Endothelial cell of umbilical vein (primary cell): ENCODE data around the gene FXYD7. TPM values are rescaled to one million over a fixed set of nuclear protein-coding genes. Genes with fewer than 3 reads are reported as not detected.

ENCODE experiments used
- BruUV-seq: library from RNA; stranded (reverse); fragments of 400-500 nt; replicated peaks from 2 replicates; lab custom pipeline; 2021; lab: Mats Ljungman, UMichigan
- CTCF ChIA-PET: fragments of 300-600, 350-600 bp; sonication (Branson Sonifier 250); formaldehyde crosslinking; loops from one replicate; lab custom pipeline; 2021; ENCODE audit warnings: antibody characterized with exemption, inconsistent platforms; lab: Charles Lee
- POLR2A ChIA-PET: fragments of 300-600, 350-600 bp; sonication (Branson Sonifier 250); formaldehyde crosslinking; loops from one replicate; lab custom pipeline; 2021; ENCODE audit warnings: antibody characterized with exemption, inconsistent platforms; lab: Charles Lee
- DNase-seq: peaks from one replicate; pipeline ENCODE4 v3.0.0-alpha.2; 2011; ENCODE audit warnings: low read depth, low spot score
- FAIRE-seq: peaks from 2 replicates; lab custom pipeline; 2011; peaks lifted over from hg19 to GRCh38; lab: Jason Lieb, UNC
- H2AFZ ChIP-seq: 2 replicates; pipeline ENCODE4 v1.6.0; 2012; ENCODE audit warnings: low read depth, low read length, control low read depth, inconsistent platforms
- H3K27ac ChIP-seq: 2 replicates; pipeline ENCODE4 v1.5.1; 2011; ENCODE audit warnings: low read depth, mild to moderate bottlenecking, control low read depth, low read length, moderate library complexity; ENCODE audit not compliant: insufficient read depth
- H3K27me3 ChIP-seq, 2 experiments: 2 replicates each; pipeline versions ENCODE4 v1.6.0 to v1.6.1; 2011; ENCODE audit warnings: low read length in 2 of 2, mixed read lengths in 1 of 2; ENCODE audit not compliant: control insufficient read depth in 2 of 2, insufficient read depth in 2 of 2
- H3K36me3 ChIP-seq, 2 experiments: 2 replicates in 1 of 2; 3 replicates in 1 of 2; pipeline ENCODE4 v1.5.1; 2011; ENCODE audit warnings: low read length in 2 of 2, mild to moderate bottlenecking in 1 of 2, moderate library complexity in 1 of 2; ENCODE audit not compliant: control insufficient read depth in 2 of 2, insufficient read depth in 2 of 2; ENCODE audit errors: extremely low read depth in 1 of 2
- H3K4me1 ChIP-seq: 3 replicates; pipeline ENCODE4 v1.5.1; 2011; ENCODE audit warnings: mild to moderate bottlenecking, low read length; ENCODE audit not compliant: control insufficient read depth, insufficient read depth; ENCODE audit errors: extremely low read depth
- H3K4me2 ChIP-seq: 2 replicates; pipeline ENCODE4 v1.6.1; 2011; ENCODE audit warnings: low read length, control low read depth, mixed read lengths; ENCODE audit not compliant: insufficient read depth
- H3K4me3 ChIP-seq, 3 experiments: fragments of 200-600 bp in 1 of 3; sonication (generic), shearing (Covaris generic) in 1 of 3; replicated peaks in 1 of 3; 2 replicates each; pipeline ENCODE4 v1.5.1; 2011 to 2016; ENCODE audit warnings: control low read depth in 3 of 3, low read length in 3 of 3, mild to moderate bottlenecking in 2 of 3, inconsistent platforms in 1 of 3, low read depth in 1 of 3, moderate library complexity in 1 of 3; ENCODE audit not compliant: insufficient read depth in 1 of 3
- H3K79me2 ChIP-seq: 2 replicates; pipeline ENCODE4 v1.6.0; 2012; ENCODE audit warnings: low read length, inconsistent platforms; ENCODE audit not compliant: control insufficient read depth, insufficient read depth
- H3K9ac ChIP-seq: replicated peaks from 2 replicates; pipeline ENCODE3; 2011; ENCODE audit warnings: low read length, control low read depth; ENCODE audit not compliant: insufficient read depth; ENCODE audit errors: extremely low read depth
- H3K9me1 ChIP-seq: replicated peaks from 3 replicates; pipeline ENCODE4 v1.6.0; 2011; ENCODE audit warnings: mild to moderate bottlenecking, low read length; ENCODE audit not compliant: control insufficient read depth, insufficient read depth; ENCODE audit errors: extremely low read depth
- H3K9me3 ChIP-seq: replicated peaks from 2 replicates; pipeline ENCODE4 v1.5.1; 2012; ENCODE audit warnings: low read length, inconsistent platforms; ENCODE audit not compliant: control insufficient read depth, insufficient read depth
- H4K20me1 ChIP-seq: replicated peaks from 2 replicates; pipeline ENCODE3; 2011; ENCODE audit warnings: mild to moderate bottlenecking, low read length; ENCODE audit not compliant: control insufficient read depth, insufficient read depth; ENCODE audit errors: extremely low read depth
- CTCF ChIP-seq, 2 donors: IDR thresholded peaks; 1 replicate in 1 of 2; 2 replicates in 1 of 2; pipeline ENCODE4 v1.5.1; 2011; ENCODE audit warnings: low read length in 2 of 2, mild to moderate bottlenecking in 2 of 2, moderate library complexity in 2 of 2, control low read depth in 1 of 2, inconsistent platforms in 1 of 2, low read depth in 1 of 2; ENCODE audit not compliant: insufficient read depth in 1 of 2; ENCODE audit errors: extremely low read depth in 1 of 2
- FOS ChIP-seq: IDR thresholded peaks from 2 replicates; pipeline ENCODE4 v1.6.1; 2011; ENCODE audit warnings: mild to moderate bottlenecking, low read length, moderate library complexity, borderline replicate concordance; ENCODE audit not compliant: insufficient read depth
- GATA2 ChIP-seq: IDR thresholded peaks from 2 replicates; pipeline ENCODE4 v1.7.0; 2011; ENCODE audit warnings: low read depth, mild to moderate bottlenecking, moderate library complexity, mixed read lengths, low read length; ENCODE audit not compliant: insufficient read length, insufficient read depth
- JUN ChIP-seq: IDR thresholded peaks from 2 replicates; pipeline ENCODE4 v1.6.1; 2011; ENCODE audit warnings: borderline replicate concordance, low read depth; ENCODE audit not compliant: insufficient read length, insufficient read depth
- MAX ChIP-seq: IDR thresholded peaks from 2 replicates; pipeline ENCODE4 v1.6.1; 2011; ENCODE audit not compliant: insufficient read depth, insufficient read length
- MYC ChIP-seq: IDR thresholded peaks from one replicate; pipeline ENCODE4 v1.6.1; 2011; ENCODE audit warnings: mild to moderate bottlenecking, low read depth, low read length
- POLR2A ChIP-seq: IDR thresholded peaks from 2 replicates; pipeline ENCODE4 v1.6.1; 2012; ENCODE audit warnings: low read depth, mild to moderate bottlenecking, control low read depth, low read length
- POLR2AphosphoS5 ChIP-seq: IDR thresholded peaks from 2 replicates; pipeline ENCODE4 v1.6.1; 2012; ENCODE audit warnings: low read depth, mild to moderate bottlenecking, control low read depth, low read length, moderate library complexity; ENCODE audit not compliant: insufficient read depth
- dilution Hi-C: fragments of 300-500 bp; cut with MboI; formaldehyde crosslinking; loops from one replicate; pipeline ENCODE4 v1.15.0; 2019; ENCODE audit warnings: low sequenced_read_pairs; ENCODE audit not compliant: extremely low pct_ligation_motif_present
- intact Hi-C: fragments of 100-400 bp; cut with micrococcal nuclease; formaldehyde crosslinking; loops from one replicate; pipeline ENCODE4 v1.10.0; 2022
- polyA plus RNA-seq, 4 experiments: library from polyadenylated mRNA; depleted of rRNA in 3 of 4; stranded (reverse) in 3 of 4; unstranded in 1 of 4; fragments of >200 nt; gene quantifications; 2 replicates each; pipeline versions ENCODE4 v1.2.1 to v1.2.3, GENCODE V29; 2011 to 2012; ENCODE audit warnings: missing spikeins in 1 of 4
- total RNA-seq: library from RNA; stranded (reverse); gene quantifications from 2 replicates; pipeline ENCODE4 v1.2.3, GENCODE V29; 2021

FXYD7 gene
- total and polyA plus RNA-seq, 2 donors (not counting 3 experiments of a cell fraction or from before 2014, with no cell fraction given), result not detected

DNA sequence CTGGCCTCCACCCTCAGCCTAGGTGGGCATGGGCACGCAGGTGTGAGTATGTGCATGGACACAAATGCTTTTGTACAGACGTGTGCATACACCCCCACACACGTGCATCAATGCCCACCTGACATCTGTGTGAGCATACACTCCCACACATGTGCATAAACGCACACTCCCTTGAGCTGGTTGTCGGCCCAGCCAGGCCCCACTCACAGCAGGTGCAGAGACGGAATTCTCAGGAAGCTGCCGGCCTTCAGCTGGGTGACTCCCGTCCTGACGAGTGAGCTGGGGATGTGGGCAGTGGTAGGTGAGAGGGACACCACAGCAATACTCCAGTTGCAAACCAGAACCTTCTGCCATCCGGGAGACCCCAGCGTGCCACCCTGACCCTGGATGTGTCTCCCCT lies 9.2 kb upstream of the FXYD7 start:
- dilution Hi-C loops (no loop called here), intact Hi-C loops (no loop called here)
- H3K4me2 ChIP-seq, result no peak overlapping the region
- no peaks in the 10 kb centered on the region for H3K79me2 ChIP-seq
- BruUV-seq, result no TSS peak
- DNase-seq (no peak), FAIRE-seq (no peak)
- H3K9me1 ChIP-seq, result no peaks in the 10 kb centered on the region
- H3K4me3 ChIP-seq, result no peak overlapping the region
- CTCF ChIA-PET, result interaction anchor here (1.2 to 4.8 kb wide), 3 partner anchors 9 to 89 kb away, joined by 6 to 52 read pairs (median 23); no protein-coding TSS in a partner anchor
- H4K20me1 ChIP-seq, result no peaks in the 10 kb centered on the region
- POLR2A ChIA-PET, result no interaction called here
- H3K27me3 ChIP-seq, result no peaks in the 10 kb centered on the region
- no peak for TF ChIP-seq JUN
- no peak for TF ChIP-seq POLR2A
- no peak for TF ChIP-seq MAX
- no peak for TF ChIP-seq FOS
- TF ChIP-seq MYC, result no peak
- no peak for TF ChIP-seq POLR2AphosphoS5
- TF ChIP-seq CTCF (IDR thresholded peaks at IDR 0.05; ENCODE audit: extremely low read depth in 1 of 2, insufficient read depth in 1 of 2, low read depth in 1 of 2, low read length in 2 of 2), result no peak
- no peak for TF ChIP-seq GATA2
- no peak overlapping the region for H2AFZ ChIP-seq
- no peak overlapping the region for H3K27ac ChIP-seq
- H3K9me3 ChIP-seq, result no peaks in the 10 kb centered on the region
- no peak overlapping the region for H3K9ac ChIP-seq
- H3K4me1 ChIP-seq, result no peaks in the 10 kb centered on the region
- no peaks in the 10 kb centered on the region for H3K36me3 ChIP-seq
